Frontal cortex (tissue), 4 donors: Measurements from ENCODE around the gene MPP1. TPM values are rescaled to one million over a fixed set of nuclear protein-coding genes. Genes with fewer than 3 reads are reported as not detected.
A peak's percentile ranks its signal among the peaks of the same experiment; 100 is the strongest.

Source experiments
- DNase-seq, 2 donors: peaks; one replicate each; pipeline ENCODE4 v3.0.0; 2012; ENCODE audit warnings: low spot score in 2 of 2
- FAIRE-seq: peaks from 2 replicates; lab custom pipeline; 2012; peaks lifted over from hg19 to GRCh38; lab: Jason Lieb, UNC
- total RNA-seq: library from RNA; depleted of rRNA; stranded (reverse); fragments of >200 nt; gene quantifications from one replicate; pipeline ENCODE4 v1.2.3, GENCODE V29; 2014
- donor health status: control.
- donor health status: control.
- donor health status: control.

Gene MPP1
- total RNA-seq, 1 donor from 2014 or later, result 20.0 TPM

DNA sequence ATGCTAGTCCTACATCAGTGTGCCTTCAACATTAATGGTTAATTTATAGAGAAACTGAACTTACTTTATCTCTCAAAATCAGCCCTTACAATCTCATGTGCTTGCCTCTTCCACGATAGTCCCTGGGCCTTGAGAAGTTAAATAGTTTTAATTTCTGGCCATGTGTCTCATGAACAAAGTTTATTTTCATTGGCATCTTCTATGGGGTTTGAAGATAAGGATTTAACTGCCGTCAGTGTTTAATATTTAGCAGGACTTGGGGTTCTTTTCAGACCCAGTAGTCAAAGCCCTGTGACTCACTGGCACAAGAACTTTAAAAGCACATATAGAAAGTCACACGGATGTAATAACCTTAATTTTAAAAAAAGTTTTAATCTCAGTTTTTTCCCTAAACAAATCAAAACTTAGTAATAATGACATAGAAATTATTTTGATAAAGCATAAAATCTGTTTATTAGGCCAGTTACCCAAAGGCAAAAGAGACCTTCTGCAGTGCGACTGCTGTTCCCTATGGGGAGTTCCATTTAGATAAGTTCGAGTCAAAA, 10.1 kb upstream of the MPP1 start:
- FAIRE-seq (no peak), DNase-seq (no peak)

DNA sequence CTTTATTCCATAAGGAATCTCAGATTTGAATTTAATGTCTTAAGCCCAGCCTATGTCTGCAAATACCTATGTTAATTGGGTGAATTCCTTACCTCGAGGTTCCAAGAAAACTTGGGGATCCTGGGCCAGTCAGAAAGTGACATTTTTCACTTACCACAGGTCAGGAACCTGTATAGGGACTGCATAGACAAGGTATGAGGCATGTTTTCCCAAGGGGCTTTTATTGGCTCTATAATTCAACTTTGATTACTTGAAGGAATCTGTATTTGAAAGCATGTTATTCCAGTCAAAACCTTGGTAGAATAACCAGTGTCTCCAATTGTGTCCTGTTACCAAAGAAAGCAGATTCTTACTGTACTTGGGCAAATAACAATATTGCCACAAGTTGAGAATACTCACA, 8.5 kb upstream of the MPP1 start:
- DNase-seq (no peak), FAIRE-seq (no peak)

DNA sequence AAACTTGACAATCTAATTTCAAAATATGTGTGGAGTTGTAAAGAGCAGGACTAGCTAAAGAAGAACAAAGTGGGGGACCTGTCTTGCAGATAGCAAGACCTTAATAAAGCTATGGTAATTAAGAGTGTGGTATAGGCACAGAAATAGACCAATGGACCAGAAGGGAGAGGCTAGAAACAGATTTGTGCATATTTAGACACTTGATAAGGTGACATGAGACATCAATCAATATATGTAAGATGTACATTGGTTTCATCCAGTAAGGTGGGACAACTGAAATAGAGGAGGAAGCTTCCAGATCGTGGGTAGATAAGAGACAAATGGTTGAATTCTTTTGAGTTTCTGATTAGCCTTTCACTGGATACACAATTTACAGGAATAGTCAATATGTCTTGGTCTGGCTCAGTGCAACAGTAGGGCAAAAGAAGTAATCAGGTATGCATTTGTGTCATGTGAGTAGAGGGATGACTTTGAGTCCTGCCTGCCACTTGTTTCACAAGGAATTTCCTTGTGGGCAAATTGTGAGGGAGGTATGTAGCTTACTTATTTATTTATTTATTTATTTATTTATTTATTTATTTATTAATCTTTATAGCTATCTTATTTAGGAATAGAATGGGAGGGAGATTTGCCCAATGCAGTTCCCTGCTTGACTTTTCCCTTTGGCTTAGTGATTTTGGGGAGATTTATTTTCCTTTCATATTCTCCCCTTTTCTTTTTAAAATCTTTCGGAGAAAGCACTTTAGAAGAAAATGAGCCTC, 7.2 kb upstream of the MPP1 start:
- no peak for FAIRE-seq
- DNase-seq, result no peak

- FAIRE-seq (no peak), DNase-seq (no peak)
Observed at GRCh38 chrX:154809939-154810665, 4.8 kb upstream of the MPP1 start.

DNA sequence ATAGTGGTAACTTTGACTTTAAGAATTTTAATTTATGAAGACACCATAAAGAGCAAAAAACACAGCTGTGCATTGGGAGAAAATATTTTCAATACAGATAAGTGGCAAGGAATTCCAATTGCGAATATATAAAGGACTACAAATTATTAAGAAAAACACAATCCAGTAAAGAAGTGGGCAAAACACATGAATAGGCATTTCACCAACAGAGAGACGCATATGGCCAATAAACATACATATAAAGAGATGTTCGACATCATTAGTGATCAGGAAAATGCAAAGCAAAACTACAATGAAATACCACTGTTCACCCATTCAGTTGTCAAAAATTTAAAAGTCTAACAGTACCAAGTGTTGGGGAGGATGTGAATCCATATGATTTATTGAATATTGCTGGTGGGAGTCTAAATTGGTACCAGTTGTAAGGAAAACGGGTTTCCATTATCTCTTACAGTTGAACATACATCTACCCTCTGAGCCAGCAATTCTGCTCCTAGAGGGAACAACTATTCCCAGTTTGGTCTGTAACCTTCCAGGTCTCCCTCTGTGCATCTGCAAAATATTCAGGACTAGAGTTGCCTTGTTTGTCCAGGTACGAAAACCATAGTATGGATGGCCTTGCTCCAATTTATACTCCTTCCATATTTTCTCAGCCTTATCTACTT, 1.7 kb upstream of the MPP1 start:
- no peak for DNase-seq
- FAIRE-seq, result no peak

DNA sequence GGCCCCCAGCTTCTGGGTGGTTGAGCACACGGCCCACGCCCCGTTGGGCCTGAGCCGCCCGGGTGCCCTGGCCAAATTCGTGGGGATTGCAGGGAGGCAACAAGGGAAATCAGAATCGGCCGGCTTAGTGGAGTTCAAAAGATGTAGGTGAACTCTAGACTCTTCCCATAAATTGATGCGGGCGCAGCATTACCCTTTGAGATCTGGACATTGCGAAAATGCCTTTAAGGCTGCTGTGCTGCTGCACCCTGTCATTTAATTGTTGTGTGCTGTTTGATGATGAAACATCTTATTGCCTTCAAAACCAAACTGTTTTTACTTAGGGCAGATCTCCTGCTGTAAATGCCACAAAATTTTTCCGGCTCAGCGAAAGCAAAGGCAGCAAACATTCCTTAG, 409 bp upstream of the MPP1 start:
- no peak for FAIRE-seq
- no peak for DNase-seq

- no peak for FAIRE-seq
- DNase-seq, result peak in 1 of 2 donors; percentile 17
Observed at GRCh38 chrX:154804261-154804956, 876 bp downstream of the MPP1 start.

GRCh38 chrX:154802947-154803346, 2.3 kb downstream of the MPP1 start:
- FAIRE-seq (no peak), DNase-seq (no peak)

GRCh38 chrX:154800478-154801210, 4.6 kb downstream of the MPP1 start:
- FAIRE-seq (no peak), DNase-seq (no peak)

DNA sequence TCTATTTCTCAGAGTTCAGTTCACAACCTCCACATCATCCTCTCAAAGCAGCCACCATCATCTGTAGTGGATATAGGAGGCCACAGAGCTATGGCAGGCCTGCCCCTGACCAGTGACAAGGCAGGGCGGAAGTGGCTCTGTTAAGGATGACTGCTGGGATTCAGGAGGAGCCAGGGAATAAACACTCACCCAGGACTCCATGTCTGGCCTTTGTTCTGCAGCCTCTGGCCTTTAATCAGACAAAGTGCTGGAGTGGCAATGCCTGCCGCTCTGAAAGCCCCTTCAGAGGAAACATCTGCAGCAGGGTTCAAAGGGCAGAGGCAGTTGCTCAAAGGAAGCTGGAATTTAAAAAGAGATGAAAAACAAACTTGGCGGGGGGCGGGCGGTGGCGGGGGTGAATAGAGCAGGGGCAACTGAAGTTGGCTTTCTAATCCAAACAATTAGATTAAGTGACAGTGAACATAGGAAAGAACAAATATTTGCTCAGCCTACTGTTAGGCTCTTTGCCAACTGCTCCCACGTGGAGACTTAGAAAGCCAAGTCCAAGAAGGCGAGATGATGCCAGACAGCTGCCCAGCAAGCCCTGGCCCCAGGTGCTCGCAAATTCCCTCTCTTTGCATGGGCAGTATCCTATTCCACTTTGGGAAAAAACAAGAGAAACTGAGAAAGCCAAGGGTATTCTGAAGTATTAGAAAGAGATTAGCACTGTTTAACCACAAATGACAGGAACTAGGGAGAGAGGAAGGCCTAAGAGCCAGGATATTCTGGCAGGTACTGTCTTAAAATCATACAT, 5.5 kb downstream of the MPP1 start:
- FAIRE-seq, result no peak

GRCh38 chrX:154797006-154797405, 8.3 kb downstream of the MPP1 start:
- FAIRE-seq (no peak), DNase-seq (no peak)

More for the DNA sequence above, 5.5 kb downstream of the MPP1 start:
- no peak for DNase-seq

GRCh38 chrX:154795016-154795415, 10.3 kb downstream of the MPP1 start:
- DNase-seq (no peak), FAIRE-seq (no peak)

DNA sequence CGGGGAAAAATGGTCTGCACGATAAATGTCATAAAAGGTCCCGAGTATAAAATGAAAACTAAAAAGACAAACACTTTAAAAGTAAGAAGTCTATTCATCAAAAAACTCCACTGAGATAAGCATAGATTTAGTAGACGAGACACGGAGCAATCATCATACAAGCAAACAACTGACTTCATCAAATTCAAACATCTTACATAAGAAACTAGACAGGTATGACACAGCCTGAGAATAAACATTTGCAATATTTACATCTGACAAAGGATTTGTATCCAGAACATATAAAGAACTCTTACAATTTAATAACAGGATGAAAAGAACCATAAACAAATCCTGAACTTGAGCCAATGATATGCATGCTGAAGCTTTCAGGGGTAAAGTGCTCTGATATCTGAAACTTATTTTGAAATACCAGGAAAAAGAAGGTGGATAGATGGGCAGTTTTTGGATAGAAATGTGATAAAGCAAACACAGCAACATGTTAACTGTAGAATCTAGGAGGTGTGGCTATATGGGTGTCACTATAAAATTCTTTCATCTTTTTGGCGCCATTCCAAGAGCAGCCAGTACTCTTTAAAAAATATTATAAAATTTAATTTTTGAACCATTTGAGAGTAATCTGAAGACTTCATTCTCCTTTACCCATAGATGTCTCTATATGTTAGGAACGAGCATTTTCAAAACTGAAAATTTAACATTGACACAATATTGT, 12.0 kb downstream of the MPP1 start:
- DNase-seq (no peak), FAIRE-seq (no peak)

- FAIRE-seq, result no peak
- no peak for DNase-seq
Observed at GRCh38 chrX:154791939-154792338, 13.3 kb downstream of the MPP1 start.

- DNase-seq (no peak), FAIRE-seq (no peak)
Observed at GRCh38 chrX:154791467-154791866, 13.8 kb downstream of the MPP1 start.

DNA sequence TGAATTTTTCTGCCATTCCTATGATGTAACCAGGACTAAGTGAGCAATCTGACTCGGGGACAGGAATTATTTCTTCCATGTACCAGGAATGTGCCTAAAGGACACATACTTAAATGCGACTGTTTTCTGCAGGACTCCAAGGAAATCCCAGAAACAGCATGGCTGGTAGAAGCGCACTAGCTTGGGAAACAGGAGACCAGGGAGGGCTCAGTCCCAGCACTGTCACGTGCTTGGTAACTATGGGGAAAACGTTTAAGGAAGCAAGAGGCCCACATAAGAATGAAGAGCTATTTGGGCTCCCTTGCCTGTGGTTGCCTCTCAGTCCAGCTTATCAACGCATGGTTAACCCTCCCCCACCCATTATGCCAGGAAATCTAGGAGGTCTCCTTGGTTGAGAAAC, 19.6 kb downstream of the MPP1 start:
- no peak for DNase-seq
- FAIRE-seq, result no peak

- DNase-seq, result no peak
- no peak for FAIRE-seq
Observed at GRCh38 chrX:154784149-154784995, 20.9 kb downstream of the MPP1 start.
